KMS-11 (cell line): ENCODE data around the gene KCND2.
"Not testable (repeated sequence)": the region's sequence is repeated elsewhere in the genome, so short reads cannot be mapped to it uniquely, and the experiment has no call there.

ENCODE experiments used
- H2AFZ ChIP-seq: fragments of 200-600 bp; sonication (generic); 2 replicates; pipeline ENCODE4 v1.6.1; 2016; ENCODE audit warnings: antibody characterized with exemption, mixed run types, low read depth
- H3K27ac ChIP-seq: fragments of 200-600 bp; sonication (generic); 2 replicates; pipeline ENCODE4 v1.6.1; 2016; ENCODE audit warnings: mild to moderate bottlenecking, mixed run types
- H3K27me3 ChIP-seq: fragments of 200-600 bp; sonication (generic); 2 replicates; pipeline ENCODE4 v1.6.1; 2017; ENCODE audit warnings: mild to moderate bottlenecking, low read depth, mixed run types, moderate library complexity; ENCODE audit not compliant: insufficient read depth
- H3K36me3 ChIP-seq: fragments of 200-600 bp; sonication (generic); 2 replicates; pipeline ENCODE4 v1.6.1; 2017; ENCODE audit warnings: mild to moderate bottlenecking, mixed run types; ENCODE audit not compliant: insufficient read depth
- H3K4me1 ChIP-seq: fragments of 200-600 bp; sonication (generic); 2 replicates; pipeline ENCODE4 v1.6.1; 2016; ENCODE audit warnings: mild to moderate bottlenecking, low read depth, mixed run types; ENCODE audit not compliant: poor library complexity, severe bottlenecking
- H3K4me2 ChIP-seq: fragments of 200-600 bp; sonication (generic); 2 replicates; pipeline ENCODE4 v1.7.0; 2016; ENCODE audit warnings: mild to moderate bottlenecking, mixed run types
- H3K4me3 ChIP-seq: fragments of 200-600 bp; sonication (generic); IDR thresholded peaks from 2 replicates; pipeline ENCODE4 v1.6.1; 2017; ENCODE audit warnings: low read depth, low read length, mixed read lengths; ENCODE audit not compliant: insufficient read depth
- H3K79me2 ChIP-seq: fragments of 200-600 bp; sonication (generic); 2 replicates; pipeline ENCODE4 v1.6.1; 2016; ENCODE audit warnings: low read depth, mixed run types; ENCODE audit not compliant: insufficient read depth
- H3K9ac ChIP-seq: fragments of 200-600 bp; sonication (generic); 2 replicates; pipeline ENCODE4 v1.6.1; 2016; ENCODE audit warnings: mild to moderate bottlenecking, mixed run types
- H4K20me1 ChIP-seq: fragments of 200-600 bp; sonication (generic); 2 replicates; pipeline ENCODE4 v1.6.1; 2016; ENCODE audit warnings: mild to moderate bottlenecking, mixed run types; ENCODE audit not compliant: insufficient read depth
- CTCF ChIP-seq: fragments of 200-600 bp; sonication (generic); conservative IDR thresholded peaks from 2 replicates; pipeline ENCODE4 v1.6.1; 2017; ENCODE audit warnings: low read depth, mild to moderate bottlenecking, antibody characterized with exemption, low read length, moderate library complexity, mixed read lengths

KCND2 gene

GRCh38 chr7:120760851-120761250 is 487.9 kb downstream of the KCND2 start:
- Histone ChIP-seq H3K4me1 (no peaks in the 10 kb centered on the region), H3K27ac (no peak overlapping the region), H3K79me2 (no peaks in the 10 kb centered on the region), H2AFZ (no peak overlapping the region), H3K36me3 (no peaks in the 10 kb centered on the region), H3K27me3 (no peaks in the 10 kb centered on the region), H3K9ac (no peak overlapping the region), H3K4me3 (no peak overlapping the region), H3K4me2 (no peak overlapping the region), H4K20me1 (no peaks in the 10 kb centered on the region)
- no peak for TF ChIP-seq CTCF

- Histone ChIP-seq H4K20me1 (no peaks in the 10 kb centered on the region), H3K4me3 (no peak overlapping the region), H3K27ac (no peak overlapping the region), H3K79me2 (no peaks in the 10 kb centered on the region), H3K4me2 (no peak overlapping the region), H3K4me1 (no peaks in the 10 kb centered on the region), H3K36me3 (no peaks in the 10 kb centered on the region), H2AFZ (no peak overlapping the region), H3K27me3 (no peaks in the 10 kb centered on the region), H3K9ac (no peak overlapping the region)
- no peak for TF ChIP-seq CTCF
Observed at GRCh38 chr7:120770206-120770605, 497.2 kb downstream of the KCND2 start.

GRCh38 chr7:120774481-120774880 is 501.5 kb downstream of the KCND2 start:
- no peak for TF ChIP-seq CTCF

GRCh38 chr7:120775755-120776154 is 502.8 kb downstream of the KCND2 start:
- H3K79me2 ChIP-seq = no peaks in the 10 kb centered on the region
- H3K27ac ChIP-seq = no peak overlapping the region
- H3K4me2 ChIP-seq = no peak overlapping the region
- no peak for TF ChIP-seq CTCF
- no peak overlapping the region for H3K9ac ChIP-seq
- H3K4me3 ChIP-seq = no peak overlapping the region
- no peaks in the 10 kb centered on the region for H3K4me1 ChIP-seq
- no peak overlapping the region for H2AFZ ChIP-seq
- H3K36me3 ChIP-seq = no peaks in the 10 kb centered on the region
- H3K27me3 ChIP-seq = no peaks in the 10 kb centered on the region
- H4K20me1 ChIP-seq = no peaks in the 10 kb centered on the region

More at GRCh38 chr7:120774481-120774880, 501.5 kb downstream of the KCND2 start:
- no peak overlapping the region for H3K4me3 ChIP-seq
- no peaks in the 10 kb centered on the region for H3K27me3 ChIP-seq
- no peak overlapping the region for H3K4me2 ChIP-seq
- H3K79me2 ChIP-seq = no peaks in the 10 kb centered on the region
- no peaks in the 10 kb centered on the region for H4K20me1 ChIP-seq
- H3K27ac ChIP-seq = no peak overlapping the region
- H3K4me1 ChIP-seq = no peaks in the 10 kb centered on the region
- H3K36me3 ChIP-seq = no peaks in the 10 kb centered on the region
- no peak overlapping the region for H2AFZ ChIP-seq
- H3K9ac ChIP-seq = no peak overlapping the region

- not testable (repeated sequence) for H3K36me3 ChIP-seq, H2AFZ ChIP-seq
Observed at GRCh38 chr7:120779078-120779477, 506.1 kb downstream of the KCND2 start.

GRCh38 chr7:120780451-120780850 is 507.5 kb downstream of the KCND2 start:
- H4K20me1 ChIP-seq, H3K4me3 ChIP-seq, H3K9ac ChIP-seq, H2AFZ ChIP-seq, H3K27ac ChIP-seq, H3K4me1 ChIP-seq, H3K36me3 ChIP-seq, H3K4me2 ChIP-seq, H3K27me3 ChIP-seq, H3K79me2 ChIP-seq: not testable (repeated sequence)

More at GRCh38 chr7:120779078-120779477, 506.1 kb downstream of the KCND2 start:
- H3K79me2 ChIP-seq, H4K20me1 ChIP-seq, H3K4me3 ChIP-seq, H3K27ac ChIP-seq, H3K4me1 ChIP-seq, H3K9ac ChIP-seq, H3K27me3 ChIP-seq, H3K4me2 ChIP-seq: not testable (repeated sequence)
